CD4-positive, alpha-beta T cell (primary cell): ENCODE results near the gene TAMM41. TPM values are rescaled to one million over a fixed set of nuclear protein-coding genes. Genes with fewer than 3 reads are reported as not detected.
A peak's percentile ranks its signal among the peaks of the same experiment; 100 is the strongest.
"Not testable (repeated sequence)": the region's sequence is repeated elsewhere in the genome, so short reads cannot be mapped to it uniquely, and the experiment has no call there.

Experiments
- ATAC-seq: fragments of 200-7000 bp; cut with Tn5 transposase; one replicate; pipeline ENCODE4 v1.10.0; 2022; ENCODE audit warnings: mild to moderate bottlenecking; ENCODE audit not compliant: poor library complexity
- CTCF ChIA-PET: fragments of 350-600 bp; sonication (Branson Sonifier 250); formaldehyde crosslinking; loops from one replicate; lab custom pipeline; 2021; ENCODE audit warnings: antibody characterized with exemption, inconsistent platforms; lab: Charles Lee
- POLR2A ChIA-PET: fragments of 350-600 bp; sonication (Branson Sonifier 250); formaldehyde crosslinking; loops from one replicate; lab custom pipeline; 2021; ENCODE audit warnings: antibody characterized with exemption, inconsistent platforms; lab: Charles Lee
- DNase-seq, 14 experiments: peaks; one replicate each; pipeline ENCODE4 v3.0.0-alpha.2; 2013 to 2020; ENCODE audit warnings: mixed read lengths in 2 of 14
- H3K27ac ChIP-seq, 2 donors: one replicate each; pipeline versions ENCODE4 v1.5.1 to v1.7.0; 2013; ENCODE audit warnings: low read length in 2 of 2, low read depth in 1 of 2, mild to moderate bottlenecking in 1 of 2
- H3K27me3 ChIP-seq, 2 experiments: 1 replicate in 1 of 2; 2 replicates in 1 of 2; pipeline versions ENCODE4 v1.6.1 to v1.7.0; 2013; ENCODE audit warnings: low read length in 2 of 2, control low read depth in 1 of 2, mild to moderate bottlenecking in 1 of 2, moderate library complexity in 1 of 2; ENCODE audit not compliant: insufficient read depth in 2 of 2, control insufficient read depth in 1 of 2
- H3K36me3 ChIP-seq: one replicate; pipeline ENCODE4 v1.6.1; 2013; ENCODE audit warnings: low read length, control low read depth; ENCODE audit not compliant: insufficient read depth
- H3K4me1 ChIP-seq: one replicate; pipeline ENCODE4 v1.6.1; 2013; ENCODE audit warnings: low read length, control low read depth; ENCODE audit not compliant: insufficient read depth
- H3K4me3 ChIP-seq: one replicate; pipeline ENCODE4 v1.5.1; 2013; ENCODE audit warnings: mild to moderate bottlenecking, low read length, moderate library complexity
- H3K9me3 ChIP-seq, 2 experiments: 1 replicate in 1 of 2; 2 replicates in 1 of 2; pipeline versions ENCODE4 v1.6.1 to v1.7.0; 2013; ENCODE audit warnings: low read length in 2 of 2, mild to moderate bottlenecking in 2 of 2, control low read depth in 1 of 2, moderate library complexity in 1 of 2; ENCODE audit not compliant: control insufficient read depth in 1 of 2, insufficient read depth in 1 of 2
- H3K27ac Mint-ChIP-seq: one replicate; pipeline ENCODE4 v1.8.0; 2020; ENCODE audit warnings: mixed read lengths
- H3K27me3 Mint-ChIP-seq: one replicate; pipeline ENCODE4 v1.8.0; 2021; ENCODE audit warnings: mixed read lengths
- H3K36me3 Mint-ChIP-seq: one replicate; pipeline ENCODE4 v1.8.0; 2021; ENCODE audit warnings: low read depth, mixed read lengths
- H3K4me1 Mint-ChIP-seq: one replicate; pipeline ENCODE4 v1.8.0; 2021; ENCODE audit warnings: low read depth, mixed read lengths
- H3K4me3 Mint-ChIP-seq: one replicate; pipeline ENCODE4 v1.8.0; 2020; ENCODE audit warnings: mild to moderate bottlenecking, mixed read lengths
- H3K9me3 Mint-ChIP-seq: one replicate; pipeline ENCODE4 v1.8.0; 2020; ENCODE audit warnings: mixed read lengths
- CTCF ChIP-seq: fragments of 200-600 bp; IDR thresholded peaks from one replicate; pipeline ENCODE4 v1.8.0; 2022; ENCODE audit warnings: antibody characterized with exemption, mild to moderate bottlenecking
- intact Hi-C, 2 experiments: fragments of 100-400 bp; cut with DNase I in 1 of 2; cut with micrococcal nuclease in 1 of 2; formaldehyde crosslinking; loops; one replicate each; pipeline versions ENCODE4 v1.15.1 to v1.9.0; 2023 to 2025; cut with DNase I, micrococcal nuclease
- total RNA-seq, 174 experiments: library from RNA in 2 of 174; stranded (reverse) in 2 of 174; gene quantifications; one replicate each; pipeline ENCODE4 v1.2.3 and lab custom pipeline; 2021 to 2026

Gene TAMM41
- total RNA-seq, 2 experiments from 2014 or later, result 19.7 to 22.0 TPM

GRCh38 chr3:11775493-11775892 is 71.2 kb downstream of the TAMM41 start:
- CTCF ChIA-PET, result interaction anchor here (0.6 kb wide), 1 partner anchor 11 kb away, joined by 4 read pairs; no protein-coding TSS in a partner anchor
- Mint-ChIP-seq H3K4me3 (no peak overlapping the region), H3K27ac (no peak overlapping the region), H3K4me1 (peaks cover 8% of the 10 kb centered on the region), H3K27me3 (no peaks in the 10 kb centered on the region), H3K9me3 (no peaks in the 10 kb centered on the region), H3K36me3 (peaks cover 7% of the 10 kb centered on the region)
- POLR2A ChIA-PET, result no interaction called here
- peaks cover 7% of the 10 kb centered on the region for H3K4me1 ChIP-seq
- no peaks in the 10 kb centered on the region for H3K36me3 ChIP-seq
- no peaks in the 10 kb centered on the region for H3K27me3 ChIP-seq
- DNase-seq, result no peak
- intact Hi-C loops, result no loop called here
- H3K9me3 ChIP-seq, result no peaks in the 10 kb centered on the region
- H3K27ac ChIP-seq, result no peak overlapping the region
- no peak for TF ChIP-seq CTCF
- no peak for ATAC-seq
- no peak overlapping the region for H3K4me3 ChIP-seq

GRCh38 chr3:11774296-11774877 is 72.3 kb downstream of the TAMM41 start:
- Histone ChIP-seq H3K36me3 (no peaks in the 10 kb centered on the region), H3K27me3 (no peaks in the 10 kb centered on the region), H3K4me3 (no peak overlapping the region), H3K27ac (no peak overlapping the region), H3K9me3 (no peaks in the 10 kb centered on the region), H3K4me1 (peaks cover 18% of the 10 kb centered on the region)
- DNase-seq (no peak), ATAC-seq (no peak)
- CTCF ChIA-PET, result interaction anchor here (0.7 kb wide), 1 partner anchor 1351 kb away, joined by 6 read pairs; no protein-coding TSS in a partner anchor
- Mint-ChIP-seq H3K36me3 (peaks cover 2% of the 10 kb centered on the region), H3K4me3 (no peak overlapping the region), H3K27ac (no peak overlapping the region), H3K27me3 (no peaks in the 10 kb centered on the region), H3K9me3 (no peaks in the 10 kb centered on the region), H3K4me1 (peaks cover 19% of the 10 kb centered on the region)
- intact Hi-C loops, result loop anchor here in 1 of 2 experiments (5.0 kb wide), 1 partner anchor 57 kb away; no protein-coding TSS in a partner anchor
- no peak for TF ChIP-seq CTCF
- POLR2A ChIA-PET, result no interaction called here

GRCh38 chr3:11771931-11772330 is 74.8 kb downstream of the TAMM41 start:
- intact Hi-C loops, result loop anchor here (2.0 to 5.0 kb wide), 2 partner anchors 51 to 55 kb away; no protein-coding TSS in a partner anchor
- CTCF ChIA-PET, H3K27ac ChIP-seq, ATAC-seq, H3K36me3 ChIP-seq, DNase-seq, H3K27me3 ChIP-seq, H3K9me3 ChIP-seq, H3K9me3 Mint-ChIP-seq, H3K4me3 Mint-ChIP-seq, H3K36me3 Mint-ChIP-seq, H3K27me3 Mint-ChIP-seq, H3K4me3 ChIP-seq: not testable (repeated sequence)
- POLR2A ChIA-PET, result interaction anchor here (1.9 kb wide), 1 partner anchor 19 kb away, joined by 5 read pairs; no protein-coding TSS in a partner anchor
- Mint-ChIP-seq H3K4me1 (peaks cover 19% of the 10 kb centered on the region), H3K27ac (peak overlapping the region; percentile 10)
- peaks cover 18% of the 10 kb centered on the region for H3K4me1 ChIP-seq
